WERI-Rb-1 (cell line): Measurements from ENCODE around the gene TLL1.

Source experiments
- DNase-seq: peaks from one replicate; pipeline ENCODE4 v3.0.0-alpha.2; 2020
- H3K27ac ChIP-seq: fragments of 250-450 bp; sonication (Bioruptor Pico); 2 replicates; pipeline ENCODE4 v1.5.1; 2020; ENCODE audit warnings: mild to moderate bottlenecking, moderate library complexity
- H3K27me3 ChIP-seq: fragments of 250-450 bp; sonication (Bioruptor Pico); 2 replicates; pipeline ENCODE4 v1.5.1; 2021; ENCODE audit warnings: mild to moderate bottlenecking, low read depth, moderate library complexity; ENCODE audit not compliant: insufficient read depth, severe bottlenecking
- H3K36me3 ChIP-seq: fragments of 250-450 bp; sonication (Bioruptor Pico); 2 replicates; pipeline ENCODE4 v1.5.1; 2020; ENCODE audit warnings: mild to moderate bottlenecking, moderate library complexity
- H3K4me3 ChIP-seq: 2 replicates; pipeline ENCODE4 v1.5.1; 2011; ENCODE audit warnings: low read depth, mild to moderate bottlenecking, control low read depth, low read length
- H3K9me3 ChIP-seq: fragments of 250-450 bp; sonication (Bioruptor Pico); 2 replicates; pipeline ENCODE4 v1.5.1; 2021; ENCODE audit warnings: mild to moderate bottlenecking, moderate library complexity; ENCODE audit not compliant: severe bottlenecking
- TF ChIP-seq, protein P1 (sequence below): IDR thresholded peaks from 2 replicates; pipeline ENCODE4 v1.5.1; 2011; ENCODE audit warnings: low read depth, mild to moderate bottlenecking, control low read depth, inconsistent platforms, low read length

Gene TLL1

GRCh38 chr4:165838575-165838974 lies 34.5 kb upstream of the TLL1 start:
- no peaks in the 10 kb centered on the region for H3K27me3 ChIP-seq
- DNase-seq, result no peak
- TF ChIP-seq, protein P1, sequence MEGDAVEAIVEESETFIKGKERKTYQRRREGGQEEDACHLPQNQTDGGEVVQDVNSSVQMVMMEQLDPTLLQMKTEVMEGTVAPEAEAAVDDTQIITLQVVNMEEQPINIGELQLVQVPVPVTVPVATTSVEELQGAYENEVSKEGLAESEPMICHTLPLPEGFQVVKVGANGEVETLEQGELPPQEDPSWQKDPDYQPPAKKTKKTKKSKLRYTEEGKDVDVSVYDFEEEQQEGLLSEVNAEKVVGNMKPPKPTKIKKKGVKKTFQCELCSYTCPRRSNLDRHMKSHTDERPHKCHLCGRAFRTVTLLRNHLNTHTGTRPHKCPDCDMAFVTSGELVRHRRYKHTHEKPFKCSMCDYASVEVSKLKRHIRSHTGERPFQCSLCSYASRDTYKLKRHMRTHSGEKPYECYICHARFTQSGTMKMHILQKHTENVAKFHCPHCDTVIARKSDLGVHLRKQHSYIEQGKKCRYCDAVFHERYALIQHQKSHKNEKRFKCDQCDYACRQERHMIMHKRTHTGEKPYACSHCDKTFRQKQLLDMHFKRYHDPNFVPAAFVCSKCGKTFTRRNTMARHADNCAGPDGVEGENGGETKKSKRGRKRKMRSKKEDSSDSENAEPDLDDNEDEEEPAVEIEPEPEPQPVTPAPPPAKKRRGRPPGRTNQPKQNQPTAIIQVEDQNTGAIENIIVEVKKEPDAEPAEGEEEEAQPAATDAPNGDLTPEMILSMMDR, result no peak
- no peaks in the 10 kb centered on the region for H3K9me3 ChIP-seq
- H3K27ac ChIP-seq, result no peak overlapping the region
- H3K4me3 ChIP-seq, result no peak overlapping the region
- no peaks in the 10 kb centered on the region for H3K36me3 ChIP-seq

- Histone ChIP-seq H3K27me3 (no peaks in the 10 kb centered on the region), H3K27ac (no peak overlapping the region), H3K36me3 (no peaks in the 10 kb centered on the region), H3K4me3 (no peak overlapping the region), H3K9me3 (no peaks in the 10 kb centered on the region)
- DNase-seq, result no peak
- TF ChIP-seq, protein P1, result no peak
Measured at GRCh38 chr4:165839615-165840333, 33.3 kb upstream of the TLL1 start.

GRCh38 chr4:165842684-165843083 lies 30.4 kb upstream of the TLL1 start:
- no peak overlapping the region for H3K27ac ChIP-seq
- H3K27me3 ChIP-seq, result no peaks in the 10 kb centered on the region
- no peaks in the 10 kb centered on the region for H3K36me3 ChIP-seq
- TF ChIP-seq, protein P1, result no peak
- no peaks in the 10 kb centered on the region for H3K9me3 ChIP-seq
- DNase-seq, result no peak
- H3K4me3 ChIP-seq, result no peak overlapping the region

GRCh38 chr4:165844161-165844560 lies 28.9 kb upstream of the TLL1 start:
- DNase-seq, result no peak
- Histone ChIP-seq H3K27ac (no peak overlapping the region), H3K4me3 (no peak overlapping the region), H3K36me3 (no peaks in the 10 kb centered on the region), H3K27me3 (no peaks in the 10 kb centered on the region), H3K9me3 (no peaks in the 10 kb centered on the region)
- TF ChIP-seq, protein P1, result no peak

DNA sequence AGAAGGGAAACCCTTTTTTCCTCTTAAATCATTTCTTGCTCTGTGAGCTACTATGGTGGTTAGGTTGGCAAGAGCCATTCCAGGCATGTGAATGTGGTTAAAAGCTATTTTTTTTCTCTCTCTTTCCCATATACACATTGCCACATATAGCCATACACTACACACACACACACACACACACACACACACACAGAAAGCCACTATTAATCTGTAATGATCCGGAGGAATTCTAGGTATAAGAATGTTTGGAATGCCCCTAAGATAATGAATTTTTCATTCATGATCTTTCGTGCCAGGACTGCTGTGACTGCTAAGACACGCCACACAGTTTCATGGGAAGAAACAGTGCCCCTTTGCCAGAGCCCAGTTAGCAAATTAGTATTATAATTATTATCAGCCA lies 21.8 kb upstream of the TLL1 start:
- TF ChIP-seq, protein P1, result no peak
- DNase-seq, result no peak
- Histone ChIP-seq H3K27me3 (no peaks in the 10 kb centered on the region), H3K36me3 (no peaks in the 10 kb centered on the region), H3K4me3 (no peak overlapping the region), H3K9me3 (no peaks in the 10 kb centered on the region), H3K27ac (no peak overlapping the region)

DNA sequence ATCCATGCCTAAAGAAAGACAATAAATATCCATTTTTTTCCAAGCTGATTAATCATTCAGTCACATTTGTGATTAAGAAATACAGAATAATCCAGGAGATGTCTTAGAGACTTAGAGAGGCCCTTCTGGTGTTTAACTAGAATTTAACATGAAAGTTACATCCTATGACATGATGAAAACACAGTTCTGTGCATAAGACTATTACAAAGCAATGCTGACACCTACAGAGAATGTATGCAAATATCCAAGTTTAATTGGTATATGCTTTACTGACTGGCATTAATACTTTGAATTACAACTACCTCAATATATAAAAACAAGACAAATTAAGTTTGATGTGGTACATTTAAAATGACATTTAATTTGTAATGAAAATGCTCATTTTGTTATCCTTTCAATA lies 17.8 kb upstream of the TLL1 start:
- Histone ChIP-seq H3K4me3 (no peak overlapping the region), H3K27me3 (no peaks in the 10 kb centered on the region), H3K9me3 (no peaks in the 10 kb centered on the region), H3K27ac (no peak overlapping the region), H3K36me3 (no peaks in the 10 kb centered on the region)
- DNase-seq, result no peak
- TF ChIP-seq, protein P1, result no peak
